HG03439 (cell line): ENCODE measurements around the gene SULT1A1.

Experiments used
- ATAC-seq: cut with Tn5 transposase; IDR thresholded peaks from one replicate; pipeline ENCODE4 v1.9.1; 2021; ENCODE audit warnings: mild to moderate bottlenecking, moderate library complexity; ENCODE audit not compliant: unreplicated experiment

Gene SULT1A1

GRCh38 chr16:28561557-28562187, 48.2 kb downstream of the SULT1A1 start:
- no peak for ATAC-seq

DNA sequence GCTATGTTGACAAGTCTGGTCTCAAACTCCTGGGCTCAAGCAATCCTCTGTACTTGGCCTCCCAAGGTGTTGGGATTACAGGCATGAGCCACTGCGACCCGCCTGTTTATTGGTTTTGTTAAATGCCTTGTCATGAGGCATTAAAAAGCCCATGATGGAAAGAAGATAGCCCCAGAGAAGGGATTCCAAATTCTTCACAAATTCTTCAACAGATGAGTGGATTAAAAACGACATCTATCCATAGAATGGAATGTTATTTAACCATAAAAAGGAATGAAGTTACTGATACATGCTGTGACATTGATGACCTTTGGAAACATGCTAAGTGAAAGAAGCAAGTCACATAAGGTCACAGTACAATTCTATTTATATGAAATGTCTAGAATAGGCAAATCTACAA, 51.4 kb downstream of the SULT1A1 start:
- ATAC-seq = no peak

GRCh38 chr16:28556914-28557320, 52.9 kb downstream of the SULT1A1 start:
- no peak for ATAC-seq

GRCh38 chr16:28555561-28555960, 54.3 kb downstream of the SULT1A1 start:
- ATAC-seq = no peak
